ENCODE data around the gene VGLL3.

The VGLL3 gene

GRCh38 chr3:87001473-87002098 lies 10.6 kb upstream of the VGLL3 start:
- H3K27ac ChIP-seq (ENCODE audit: low read length) = no peak overlapping the region
- H3K9ac ChIP-seq (ENCODE audit: low read length) = no peak overlapping the region
- no peaks in the 10 kb centered on the region for H3K36me3 ChIP-seq (ENCODE audit: control insufficient read depth, low read depth, low read length)
- H3K4me3 ChIP-seq (ENCODE audit: low read length) = no peak overlapping the region
- H3K9me3 ChIP-seq (ENCODE audit: control insufficient read depth, low read depth, low read length) = no peaks in the 10 kb centered on the region
- no peaks in the 10 kb centered on the region for H3K4me1 ChIP-seq (ENCODE audit: control insufficient read depth, low read depth, low read length)
- no peaks in the 10 kb centered on the region for H3K27me3 ChIP-seq (ENCODE audit: control insufficient read depth, insufficient read depth, low read length)

GRCh38 chr3:87000940-87001339 lies 10.0 kb upstream of the VGLL3 start:
- Histone ChIP-seq H3K27me3 (ENCODE audit: control insufficient read depth, insufficient read depth, low read length) (no peaks in the 10 kb centered on the region), H3K9ac (ENCODE audit: low read length) (no peak overlapping the region), H3K4me1 (ENCODE audit: control insufficient read depth, low read depth, low read length) (no peaks in the 10 kb centered on the region), H3K4me3 (ENCODE audit: low read length) (no peak overlapping the region), H3K9me3 (ENCODE audit: control insufficient read depth, low read depth, low read length) (no peaks in the 10 kb centered on the region), H3K36me3 (ENCODE audit: control insufficient read depth, low read depth, low read length) (no peaks in the 10 kb centered on the region), H3K27ac (ENCODE audit: low read length) (no peak overlapping the region)

GRCh38 chr3:86998569-86998968 lies 7.6 kb upstream of the VGLL3 start:
- Histone ChIP-seq H3K27me3 (ENCODE audit: control insufficient read depth, insufficient read depth, low read length) (no peaks in the 10 kb centered on the region), H3K4me1 (ENCODE audit: control insufficient read depth, low read depth, low read length) (peaks cover 5% of the 10 kb centered on the region), H3K9me3 (ENCODE audit: control insufficient read depth, low read depth, low read length) (no peaks in the 10 kb centered on the region), H3K4me3 (ENCODE audit: low read length) (no peak overlapping the region), H3K36me3 (ENCODE audit: control insufficient read depth, low read depth, low read length) (no peaks in the 10 kb centered on the region), H3K27ac (ENCODE audit: low read length) (no peak overlapping the region), H3K9ac (ENCODE audit: low read length) (no peak overlapping the region)

GRCh38 chr3:86996261-86996955 lies 5.5 kb upstream of the VGLL3 start:
- no peak overlapping the region for H3K27ac ChIP-seq (ENCODE audit: low read length)
- no peaks in the 10 kb centered on the region for H3K9me3 ChIP-seq (ENCODE audit: control insufficient read depth, low read depth, low read length)
- H3K36me3 ChIP-seq (ENCODE audit: control insufficient read depth, low read depth, low read length) = no peaks in the 10 kb centered on the region
- H3K27me3 ChIP-seq (ENCODE audit: control insufficient read depth, insufficient read depth, low read length) = no peaks in the 10 kb centered on the region
- no peak overlapping the region for H3K9ac ChIP-seq (ENCODE audit: low read length)
- no peak overlapping the region for H3K4me3 ChIP-seq (ENCODE audit: low read length)
- H3K4me1 ChIP-seq (ENCODE audit: control insufficient read depth, low read depth, low read length) = peaks cover 12% of the 10 kb centered on the region

- no peak overlapping the region for H3K4me3 ChIP-seq (ENCODE audit: low read length)
- peaks cover 13% of the 10 kb centered on the region for H3K4me1 ChIP-seq (ENCODE audit: control insufficient read depth, low read depth, low read length)
- no peaks in the 10 kb centered on the region for H3K9me3 ChIP-seq (ENCODE audit: control insufficient read depth, low read depth, low read length)
- H3K27ac ChIP-seq (ENCODE audit: low read length) = no peak overlapping the region
- H3K36me3 ChIP-seq (ENCODE audit: control insufficient read depth, low read depth, low read length) = no peaks in the 10 kb centered on the region
- no peak overlapping the region for H3K9ac ChIP-seq (ENCODE audit: low read length)
- H3K27me3 ChIP-seq (ENCODE audit: control insufficient read depth, insufficient read depth, low read length) = no peaks in the 10 kb centered on the region
These were observed 4.6 kb upstream of the VGLL3 start for GRCh38 chr3:86995537-86995936.

- H3K4me1 ChIP-seq (ENCODE audit: control insufficient read depth, low read depth, low read length) = peaks cover 20% of the 10 kb centered on the region
- peaks cover 18% of the 10 kb centered on the region for H3K27me3 ChIP-seq (ENCODE audit: control insufficient read depth, insufficient read depth, low read length)
- H3K9ac ChIP-seq (ENCODE audit: low read length) = no peak overlapping the region
- H3K27ac ChIP-seq (ENCODE audit: low read length) = no peak overlapping the region
- no peaks in the 10 kb centered on the region for H3K9me3 ChIP-seq (ENCODE audit: control insufficient read depth, low read depth, low read length)
- no peaks in the 10 kb centered on the region for H3K36me3 ChIP-seq (ENCODE audit: control insufficient read depth, low read depth, low read length)
- no peak overlapping the region for H3K4me3 ChIP-seq (ENCODE audit: low read length)
These were observed 2.8 kb upstream of the VGLL3 start for GRCh38 chr3:86993704-86994103.

GRCh38 chr3:86991840-86992435 lies 989 bp upstream of the VGLL3 start:
- H3K4me1 ChIP-seq (ENCODE audit: control insufficient read depth, low read depth, low read length) = peaks cover 20% of the 10 kb centered on the region
- peak overlapping the region; percentile 91 for H3K4me3 ChIP-seq (ENCODE audit: low read length)
- peak overlapping the region; percentile 52 for H3K9ac ChIP-seq (ENCODE audit: low read length)
- H3K36me3 ChIP-seq (ENCODE audit: control insufficient read depth, low read depth, low read length) = no peaks in the 10 kb centered on the region
- no peak overlapping the region for H3K27ac ChIP-seq (ENCODE audit: low read length)
- no peaks in the 10 kb centered on the region for H3K9me3 ChIP-seq (ENCODE audit: control insufficient read depth, low read depth, low read length)
- peaks cover 18% of the 10 kb centered on the region for H3K27me3 ChIP-seq (ENCODE audit: control insufficient read depth, insufficient read depth, low read length)

- Histone ChIP-seq H3K27ac (ENCODE audit: low read length) (no peak overlapping the region), H3K36me3 (ENCODE audit: control insufficient read depth, low read depth, low read length) (no peaks in the 10 kb centered on the region), H3K9ac (ENCODE audit: low read length) (peak overlapping the region; percentile 52), H3K9me3 (ENCODE audit: control insufficient read depth, low read depth, low read length) (no peaks in the 10 kb centered on the region), H3K4me3 (ENCODE audit: low read length) (peak overlapping the region; percentile 91), H3K27me3 (ENCODE audit: control insufficient read depth, insufficient read depth, low read length) (peaks cover 18% of the 10 kb centered on the region), H3K4me1 (ENCODE audit: control insufficient read depth, low read depth, low read length) (peaks cover 20% of the 10 kb centered on the region)
These were observed 500 bp upstream of the VGLL3 start for GRCh38 chr3:86991482-86991815.

GRCh38 chr3:86990012-86990733 lies 776 bp downstream of the VGLL3 start:
- Histone ChIP-seq H3K9me3 (ENCODE audit: control insufficient read depth, low read depth, low read length) (no peaks in the 10 kb centered on the region), H3K9ac (ENCODE audit: low read length) (peak overlapping the region; percentile 46), H3K36me3 (ENCODE audit: control insufficient read depth, low read depth, low read length) (no peaks in the 10 kb centered on the region), H3K4me3 (ENCODE audit: low read length) (peak overlapping the region; percentile 91), H3K4me1 (ENCODE audit: control insufficient read depth, low read depth, low read length) (peaks cover 20% of the 10 kb centered on the region), H3K27me3 (ENCODE audit: control insufficient read depth, insufficient read depth, low read length) (peaks cover 18% of the 10 kb centered on the region), H3K27ac (ENCODE audit: low read length) (no peak overlapping the region)

- H3K27me3 ChIP-seq (ENCODE audit: control insufficient read depth, insufficient read depth, low read length) = peaks cover 18% of the 10 kb centered on the region
- peaks cover 20% of the 10 kb centered on the region for H3K4me1 ChIP-seq (ENCODE audit: control insufficient read depth, low read depth, low read length)
- H3K27ac ChIP-seq (ENCODE audit: low read length) = no peak overlapping the region
- peak overlapping the region; percentile 46 for H3K9ac ChIP-seq (ENCODE audit: low read length)
- H3K36me3 ChIP-seq (ENCODE audit: control insufficient read depth, low read depth, low read length) = no peaks in the 10 kb centered on the region
- no peaks in the 10 kb centered on the region for H3K9me3 ChIP-seq (ENCODE audit: control insufficient read depth, low read depth, low read length)
- H3K4me3 ChIP-seq (ENCODE audit: low read length) = peak overlapping the region; percentile 91
These were observed 1.3 kb downstream of the VGLL3 start for GRCh38 chr3:86989611-86990010.

- Histone ChIP-seq H3K4me1 (ENCODE audit: control insufficient read depth, low read depth, low read length) (peaks cover 19% of the 10 kb centered on the region), H3K27me3 (ENCODE audit: control insufficient read depth, insufficient read depth, low read length) (peaks cover 18% of the 10 kb centered on the region), H3K9ac (ENCODE audit: low read length) (no peak overlapping the region), H3K4me3 (ENCODE audit: low read length) (peak overlapping the region; percentile 91), H3K36me3 (ENCODE audit: control insufficient read depth, low read depth, low read length) (no peaks in the 10 kb centered on the region), H3K9me3 (ENCODE audit: control insufficient read depth, low read depth, low read length) (no peaks in the 10 kb centered on the region), H3K27ac (ENCODE audit: low read length) (no peak overlapping the region)
These were observed 1.9 kb downstream of the VGLL3 start for GRCh38 chr3:86989006-86989405.
